ENCODE data around the gene TUBB4A. TPM values are rescaled to one million over a fixed set of nuclear protein-coding genes. Genes with fewer than 3 reads are reported as not detected.
"Not testable (repeated sequence)": the region's sequence is repeated elsewhere in the genome, so short reads cannot be mapped to it uniquely, and the experiment has no call there.

Gene TUBB4A
- total and polyA plus RNA-seq, 2 experiments from 2014 or later: not detected

DNA sequence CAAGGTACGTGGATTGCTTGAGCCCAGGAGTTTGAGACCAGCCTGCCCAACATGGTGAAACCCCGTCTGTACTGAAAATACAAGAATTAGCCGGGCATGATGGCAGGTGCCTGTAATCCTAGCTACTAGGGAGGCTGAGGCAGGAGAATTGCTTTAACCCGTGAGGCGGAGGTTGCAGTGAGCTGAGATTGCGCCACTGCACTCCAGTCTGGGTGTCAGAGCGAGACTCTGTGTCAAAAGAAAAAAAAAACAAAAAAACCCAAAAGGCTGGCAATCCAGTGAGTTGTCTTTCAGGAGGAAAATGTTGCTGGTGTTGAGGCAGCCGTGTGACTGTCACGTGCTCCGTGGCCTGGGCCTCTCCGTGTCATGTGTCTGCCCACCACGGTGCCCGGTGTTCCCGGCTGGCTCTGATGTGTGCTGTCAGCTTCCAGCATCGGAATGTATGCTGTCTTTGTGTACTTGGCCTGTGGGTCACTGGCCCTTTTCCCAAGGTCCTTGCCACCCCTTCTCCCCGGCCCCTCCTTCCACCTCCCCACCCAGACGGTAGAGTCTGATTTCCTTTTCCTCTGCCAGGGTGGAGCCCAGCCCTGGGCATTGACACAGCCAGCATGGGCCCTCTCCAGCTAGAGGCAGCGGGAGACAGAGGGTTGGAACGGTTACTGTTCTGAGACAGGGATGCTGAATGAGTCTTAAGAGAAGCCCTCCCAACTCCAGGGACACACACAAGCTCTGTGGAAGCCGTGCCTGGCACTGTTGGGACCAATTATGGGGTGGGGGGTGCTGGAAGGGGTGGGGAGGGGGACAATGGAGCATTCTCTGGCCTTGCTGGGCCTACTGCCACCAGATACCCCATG is 7.2 kb upstream of the TUBB4A start:
- H3K36me3 ChIP-seq (ENCODE audit: low read depth): no peaks in the 10 kb centered on the region
- no peaks in the 10 kb centered on the region for H3K9me3 ChIP-seq (ENCODE audit: low read depth)
- no peak overlapping the region for H3K27ac ChIP-seq
- in situ Hi-C loops (cut with MboI): no loop called here
- H3K9ac ChIP-seq: no peak overlapping the region
- no peaks in the 10 kb centered on the region for H3K27me3 ChIP-seq (replicated peaks; ENCODE audit: insufficient read depth)
- DNase-seq: peak; percentile 40
- WGBS, 2 experiments (ENCODE audit: low coverage in 1 of 2, low lambda C conversion rate in 2 of 2, missing lambda C conversion rate in 2 of 2): 18 to 24% methylated on average over 18 to 19 of the region's 20 CpGs
- no peak overlapping the region for H3K4me2 ChIP-seq (ENCODE audit: unreplicated experiment)
- H3K4me3 ChIP-seq: no peak overlapping the region
- H3F3A ChIP-seq (ENCODE audit: insufficient read depth): no peaks in the 10 kb centered on the region
- H4K20me1 ChIP-seq (ENCODE audit: insufficient read depth): no peaks in the 10 kb centered on the region
- H3K4me1 ChIP-seq (ENCODE audit: insufficient read depth): no peaks in the 10 kb centered on the region
- TF ChIP-seq EZH2phosphoT487 (IDR thresholded peaks at IDR 0.05; ENCODE audit: insufficient read depth, low read depth): no peak
- no peak for TF ChIP-seq EZH2 (IDR thresholded peaks at IDR 0.05; ENCODE audit: insufficient read depth, poor library complexity, severe bottlenecking)
- no peaks in the 10 kb centered on the region for H3K79me2 ChIP-seq (ENCODE audit: insufficient read depth)
- no peak overlapping the region; the same call in 1 of the 2 replicates for H2AFZ ChIP-seq
- no peaks in the 10 kb centered on the region for H3K9me2 ChIP-seq (ENCODE audit: insufficient read depth)

- H3K4me2 ChIP-seq (ENCODE audit: unreplicated experiment); H3K9me3 ChIP-seq (ENCODE audit: low read depth); H3K79me2 ChIP-seq (ENCODE audit: insufficient read depth); H3K9ac ChIP-seq; H4K20me1 ChIP-seq (ENCODE audit: insufficient read depth); H3K4me3 ChIP-seq; H3K9me2 ChIP-seq (ENCODE audit: insufficient read depth); in situ Hi-C loops (cut with MboI); H3K4me1 ChIP-seq (ENCODE audit: insufficient read depth); H3K27me3 ChIP-seq (replicated peaks; ENCODE audit: insufficient read depth); H2AFZ ChIP-seq; H3K36me3 ChIP-seq (ENCODE audit: low read depth); H3F3A ChIP-seq (ENCODE audit: insufficient read depth); H3K27ac ChIP-seq; DNase-seq: not testable (repeated sequence)
- WGBS, 2 experiments (ENCODE audit: low coverage in 1 of 2, low lambda C conversion rate in 2 of 2, missing lambda C conversion rate in 2 of 2): 64 to 78% methylated on average over 9 of the region's 9 CpGs
Measured at GRCh38 chr19:6508028-6508771, 6.1 kb upstream of the TUBB4A start.

DNA sequence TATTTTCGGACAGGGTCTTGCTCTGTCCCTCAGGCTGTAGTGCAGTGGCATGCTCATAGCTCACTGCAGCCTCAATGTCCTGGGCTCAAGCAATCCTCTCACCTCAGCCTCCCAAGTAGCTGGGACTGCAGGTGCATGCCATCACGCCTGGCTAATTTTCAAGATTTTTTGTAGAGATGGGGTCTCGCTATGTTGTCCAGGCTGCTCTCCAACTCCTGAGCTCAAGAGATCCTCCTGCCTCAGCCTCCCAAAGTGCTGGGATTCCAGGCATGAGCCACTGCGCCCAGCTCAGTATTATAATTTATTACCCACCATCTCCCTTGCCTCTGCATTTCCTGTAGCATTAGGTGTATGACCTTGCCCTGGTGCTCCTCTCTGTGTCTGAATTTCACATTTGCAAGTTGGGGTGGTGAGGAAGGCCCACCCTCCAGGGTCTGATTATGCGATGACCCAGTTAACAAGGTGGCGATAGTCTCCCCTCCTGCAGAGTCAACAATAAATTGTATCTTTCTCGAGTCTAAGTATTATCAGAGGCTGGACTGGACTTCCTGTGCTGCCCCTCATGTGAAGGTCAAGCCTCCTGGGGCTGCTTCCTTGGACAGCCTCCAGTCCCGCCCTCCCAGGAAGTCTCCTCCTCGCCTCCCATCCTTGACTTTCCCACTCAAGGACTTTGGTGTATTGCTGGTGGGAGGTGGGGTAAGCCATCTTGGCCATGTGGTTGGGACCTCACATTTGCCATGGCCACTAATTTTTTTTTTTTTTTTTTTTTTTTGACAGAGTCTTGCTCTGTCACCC is 1.5 kb upstream of the TUBB4A start:
- in situ Hi-C loops (cut with MboI): no loop called here
- DNase-seq: no peak

More for the DNA sequence above, 1.5 kb upstream of the TUBB4A start:
- peaks cover 32% of the 10 kb centered on the region for H3K27me3 ChIP-seq (replicated peaks; ENCODE audit: insufficient read depth)
- no peak overlapping the region for H3K9ac ChIP-seq
- no peaks in the 10 kb centered on the region for H3K4me1 ChIP-seq (ENCODE audit: insufficient read depth)
- no peak overlapping the region for H3K27ac ChIP-seq
- H3K79me2 ChIP-seq (ENCODE audit: insufficient read depth): no peaks in the 10 kb centered on the region
- WGBS, 2 experiments (ENCODE audit: low coverage in 1 of 2, low lambda C conversion rate in 2 of 2, missing lambda C conversion rate in 2 of 2): 75% methylated on average over 9 of the region's 9 CpGs
- H3K4me3 ChIP-seq: no peak overlapping the region
- H2AFZ ChIP-seq: no peak overlapping the region
- TF ChIP-seq EZH2 (IDR thresholded peaks at IDR 0.05; ENCODE audit: insufficient read depth, poor library complexity, severe bottlenecking) (no peak), EZH2phosphoT487 (IDR thresholded peaks at IDR 0.05; ENCODE audit: insufficient read depth, low read depth) (no peak)
- H3F3A ChIP-seq (ENCODE audit: insufficient read depth): no peaks in the 10 kb centered on the region
- no peaks in the 10 kb centered on the region for H4K20me1 ChIP-seq (ENCODE audit: insufficient read depth)
- no peak overlapping the region for H3K4me2 ChIP-seq (ENCODE audit: unreplicated experiment)
- no peaks in the 10 kb centered on the region for H3K9me2 ChIP-seq (ENCODE audit: insufficient read depth)
- no peaks in the 10 kb centered on the region for H3K36me3 ChIP-seq (ENCODE audit: low read depth)
- no peaks in the 10 kb centered on the region for H3K9me3 ChIP-seq (ENCODE audit: low read depth)

Measured in GM23248 (cell line).